GM18520 (cell line): ENCODE data around the gene BMPER.

Experiments used
- ATAC-seq: cut with Tn5 transposase; IDR thresholded peaks from one replicate; pipeline ENCODE4 v1.9.1; 2021; ENCODE audit not compliant: unreplicated experiment

Gene BMPER

DNA sequence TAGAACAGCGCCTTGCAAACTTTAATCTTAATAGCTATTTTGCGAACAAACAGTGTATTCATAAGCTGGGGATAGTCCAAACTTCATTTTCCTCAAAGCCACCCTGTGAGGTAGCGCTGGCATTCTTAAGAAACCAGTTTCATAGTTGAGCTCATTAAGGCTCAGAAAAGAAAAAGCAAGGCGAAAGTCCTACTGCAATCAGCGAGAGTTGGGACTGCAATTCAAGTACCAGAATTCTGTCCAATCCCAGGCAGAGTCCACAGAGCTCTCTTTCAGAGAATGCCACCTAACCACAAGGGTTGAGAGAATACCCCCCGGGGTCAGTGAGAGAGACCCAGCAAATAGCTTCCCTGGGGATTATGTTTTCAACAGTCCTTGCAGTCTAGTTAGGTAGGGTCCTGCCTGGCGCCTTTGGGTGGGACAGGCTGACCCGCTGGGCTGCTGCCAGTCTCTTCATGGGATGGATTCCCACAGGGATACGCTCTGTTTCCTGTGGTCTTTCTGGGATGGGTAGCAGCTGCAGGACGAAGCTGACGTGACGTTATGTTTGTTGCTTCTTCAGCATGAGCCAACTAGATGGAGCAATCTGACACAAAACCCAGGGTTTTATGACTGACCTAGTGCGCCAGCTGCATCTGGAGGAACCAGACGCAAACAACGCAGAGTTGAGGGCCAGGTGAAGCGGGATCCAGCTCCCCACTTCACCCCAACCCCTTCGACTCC, 16.0 kb downstream of the BMPER start:
- ATAC-seq = no peak

DNA sequence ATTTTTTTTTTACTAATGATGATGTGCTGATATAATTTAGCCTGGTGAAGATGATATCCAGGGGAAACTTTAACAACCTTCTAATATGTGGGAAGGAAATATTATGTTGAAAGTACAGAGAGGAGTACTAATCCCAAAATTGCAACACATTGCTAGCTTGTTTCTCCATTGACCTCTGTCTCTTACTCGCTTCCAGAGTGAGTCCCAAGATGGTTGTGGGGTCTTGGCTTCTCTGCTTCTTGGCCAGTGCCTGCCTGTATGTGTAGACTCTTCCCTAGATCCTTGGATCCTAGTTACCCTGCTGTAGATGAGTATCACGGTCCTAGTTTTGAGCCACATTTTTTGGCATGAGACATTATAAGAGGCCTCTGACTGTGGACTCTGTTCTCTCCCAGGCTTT, 17.5 kb downstream of the BMPER start:
- ATAC-seq = no peak

- no peak for ATAC-seq
Observed at GRCh38 chr7:33923440-33924229, 18.3 kb downstream of the BMPER start.

DNA sequence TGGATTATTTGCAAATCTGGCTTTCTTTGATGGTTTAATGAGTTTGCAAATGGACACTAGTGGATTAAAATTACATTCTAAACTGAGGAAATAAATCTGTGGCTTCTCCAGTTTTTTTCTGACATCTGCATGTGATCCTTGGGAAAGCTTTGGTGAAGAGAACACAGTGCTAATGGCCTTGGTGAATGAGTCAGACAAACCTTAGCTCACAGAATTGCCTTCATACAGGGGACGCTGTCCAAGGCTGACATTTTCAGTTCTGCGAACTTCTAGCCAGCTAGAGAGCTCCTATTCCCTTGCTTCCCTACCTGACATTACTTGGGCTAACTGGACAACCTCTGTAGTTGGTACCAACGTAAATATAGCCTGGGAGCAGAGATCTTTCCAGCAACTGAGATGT, 21.2 kb downstream of the BMPER start:
- ATAC-seq = no peak

DNA sequence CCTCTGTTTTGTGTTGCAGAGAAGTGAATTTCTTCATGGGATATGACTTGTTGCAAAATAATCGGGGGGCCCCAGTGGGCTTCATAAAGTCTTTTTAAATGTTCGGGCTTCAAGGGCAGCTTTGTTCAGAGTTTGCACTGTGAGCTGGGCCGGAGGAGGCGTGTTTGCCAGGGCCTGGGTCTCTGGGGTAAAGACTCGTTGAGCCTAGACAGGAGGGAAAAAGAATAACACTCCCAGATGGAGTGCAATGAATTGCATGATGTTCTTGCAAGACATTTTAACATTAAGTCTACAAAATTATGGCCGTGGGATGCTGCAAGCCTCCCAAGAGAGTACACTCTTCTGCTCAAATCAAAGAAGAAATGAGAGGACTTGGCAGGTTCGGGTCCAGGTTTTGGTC, 23.6 kb downstream of the BMPER start:
- ATAC-seq = no peak

- ATAC-seq = no peak
Observed at GRCh38 chr7:33932221-33932620, 26.9 kb downstream of the BMPER start.

GRCh38 chr7:33932832-33933468, 27.6 kb downstream of the BMPER start:
- peak; percentile 38 for ATAC-seq

GRCh38 chr7:33933611-33934281, 28.4 kb downstream of the BMPER start:
- ATAC-seq = no peak

GRCh38 chr7:33934391-33934790, 29.1 kb downstream of the BMPER start:
- no peak for ATAC-seq

DNA sequence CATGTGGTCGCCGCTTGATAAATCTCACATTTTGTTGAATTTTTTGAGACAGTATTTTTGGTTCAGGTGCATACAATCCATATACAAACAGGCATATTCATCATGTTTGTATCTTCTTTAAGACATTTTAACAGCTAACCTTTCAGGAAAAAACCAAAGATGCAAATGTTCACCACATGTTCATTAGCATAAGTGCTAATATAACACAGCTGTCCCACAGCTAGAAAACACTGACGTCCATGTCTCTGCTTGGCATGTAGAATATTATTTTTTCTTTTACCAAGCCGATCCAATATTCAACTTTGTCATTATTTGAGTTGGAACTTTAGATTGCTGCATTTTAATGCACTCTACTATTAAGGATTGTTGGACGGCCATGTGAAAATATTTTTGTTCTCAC, 31.2 kb downstream of the BMPER start:
- ATAC-seq = no peak

- ATAC-seq = no peak
Observed at GRCh38 chr7:33937871-33938270, 32.5 kb downstream of the BMPER start.

DNA sequence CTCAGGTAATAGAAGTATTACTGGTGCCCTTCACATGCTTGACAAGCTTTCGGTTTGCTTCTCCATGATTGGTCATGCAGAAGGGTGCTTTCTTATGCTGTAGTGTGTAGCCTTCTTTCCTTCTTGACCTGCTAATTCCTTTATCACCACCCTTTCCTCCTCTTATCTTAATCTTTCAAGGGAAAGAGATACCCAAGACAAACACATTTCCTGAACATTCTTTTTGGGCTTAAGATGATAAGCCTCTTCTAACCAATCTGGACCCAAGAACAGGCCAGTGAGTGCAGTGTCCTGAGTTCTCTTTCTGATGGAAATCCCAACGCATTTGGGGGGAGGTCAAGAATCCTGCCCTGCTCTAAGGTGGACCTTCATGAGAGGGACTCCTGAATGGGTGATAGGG, 33.8 kb downstream of the BMPER start:
- ATAC-seq = no peak

- ATAC-seq = no peak
Observed at GRCh38 chr7:33940503-33940902, 35.2 kb downstream of the BMPER start.

DNA sequence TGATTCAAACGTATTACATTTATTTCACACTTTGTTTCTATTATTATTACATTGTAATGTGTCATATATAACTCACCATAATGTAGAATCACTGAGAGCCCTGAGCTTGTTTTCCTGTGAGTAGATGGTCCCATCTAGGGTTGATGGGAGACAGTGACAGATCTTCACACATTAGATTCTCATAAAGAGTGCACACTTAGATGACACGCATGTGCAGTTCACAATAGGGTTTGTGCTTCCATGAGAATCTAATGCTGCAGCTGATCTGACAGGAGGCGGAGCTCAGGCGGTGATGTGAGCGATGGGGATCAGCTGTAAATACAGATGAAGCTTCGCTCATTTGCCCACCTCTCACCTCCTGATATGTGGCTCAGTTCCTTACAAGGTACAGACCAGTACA, 36.1 kb downstream of the BMPER start:
- no peak for ATAC-seq

GRCh38 chr7:33946094-33946699, 40.9 kb downstream of the BMPER start:
- no peak for ATAC-seq

DNA sequence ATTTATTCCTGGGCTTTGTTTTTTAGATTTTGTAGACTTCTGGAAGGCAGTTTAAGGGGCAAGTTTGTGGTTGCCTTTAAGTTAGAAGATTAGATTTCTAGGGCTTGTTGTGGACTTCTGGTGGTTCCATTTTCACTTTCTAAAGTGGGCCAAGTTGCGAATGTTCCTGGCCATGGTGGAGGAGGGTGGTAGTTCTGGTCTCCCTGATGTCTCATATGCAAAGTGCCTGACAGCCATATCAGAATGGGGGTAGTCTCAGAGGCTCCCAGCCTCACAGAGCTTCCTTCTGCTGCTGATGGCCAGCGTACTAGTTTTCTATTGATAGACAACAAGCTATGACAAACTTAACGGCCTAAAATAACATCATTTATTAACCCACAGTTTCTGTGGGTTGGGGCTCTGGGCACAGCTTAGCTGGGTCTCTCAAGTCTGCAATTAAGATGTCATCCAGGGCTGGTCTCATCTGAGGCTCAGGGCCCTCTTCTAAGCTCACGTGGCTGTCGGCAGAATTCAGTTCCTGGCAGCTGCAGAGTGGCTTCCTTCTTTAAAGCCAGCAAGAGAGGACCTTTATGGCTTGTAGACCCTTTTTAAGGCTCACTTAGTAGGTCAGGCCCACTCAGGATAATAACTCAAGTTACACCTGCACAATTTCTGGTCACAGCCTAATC, 44.8 kb downstream of the BMPER start:
- peak; percentile 45 for ATAC-seq

GRCh38 chr7:33952824-33953223, 47.5 kb downstream of the BMPER start:
- no peak for ATAC-seq

DNA sequence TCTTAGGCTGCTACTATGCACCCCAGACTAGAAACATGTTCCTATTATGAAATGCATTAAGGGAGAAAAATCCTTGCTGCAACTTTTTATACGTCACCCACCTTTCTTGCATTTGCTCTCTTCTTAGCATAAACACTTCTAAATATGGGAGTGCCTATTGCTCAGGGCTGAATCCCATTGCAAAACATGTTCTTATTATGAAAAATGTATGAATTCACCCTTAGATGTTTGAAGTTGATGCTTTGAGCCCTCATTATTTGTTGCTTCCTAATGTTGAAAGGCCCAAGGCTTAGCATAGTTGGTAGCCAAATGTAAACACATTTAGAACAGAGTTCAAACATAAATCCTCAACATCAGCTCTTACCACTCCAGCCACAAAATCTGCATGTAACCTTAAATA, 52.8 kb downstream of the BMPER start:
- ATAC-seq = no peak

DNA sequence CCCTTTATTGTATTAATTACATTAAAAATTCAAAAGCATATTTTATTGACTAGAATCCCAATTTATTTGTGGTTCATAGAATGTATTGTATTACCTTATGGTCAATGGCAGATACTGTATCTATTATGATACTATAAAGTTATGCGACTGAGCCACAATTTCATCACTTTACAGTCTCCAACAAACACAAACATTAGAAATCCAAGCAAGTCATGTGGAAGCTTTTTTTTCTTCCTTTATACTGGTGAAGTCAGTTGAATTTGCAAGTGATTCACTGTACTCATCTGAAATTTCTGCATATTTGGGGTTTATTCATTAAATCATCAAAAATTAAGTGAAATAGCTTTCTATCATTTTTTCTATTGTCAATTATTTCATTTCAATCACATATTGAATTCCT, 54.3 kb downstream of the BMPER start:
- ATAC-seq = no peak

DNA sequence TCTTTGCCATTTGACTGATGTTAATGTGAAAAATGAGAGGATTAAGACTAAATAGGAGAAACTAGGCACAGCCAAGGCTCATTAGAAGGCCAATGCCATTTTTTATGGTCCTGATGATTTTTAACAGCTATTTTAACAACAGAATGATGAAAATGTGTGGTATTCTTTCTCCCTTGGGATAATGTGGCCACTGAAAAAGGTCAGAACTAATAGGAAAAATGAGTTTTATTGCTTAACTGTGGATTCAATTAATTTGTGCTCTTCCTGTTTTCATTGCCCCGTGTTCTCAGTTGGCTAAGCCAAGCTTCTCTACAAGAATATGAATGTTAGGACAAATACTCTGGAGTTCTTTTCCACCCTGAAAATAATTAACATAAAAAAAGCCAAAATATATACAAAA, 56.6 kb downstream of the BMPER start:
- no peak for ATAC-seq
